H1 (cell line): Measurements from ENCODE around the gene ARHGAP22. TPM values are rescaled to one million over a fixed set of nuclear protein-coding genes. Genes with fewer than 3 reads are reported as not detected.

Experiments used
- RAD21 ChIP-seq, 2 experiments: IDR thresholded peaks in 1 of 2; conservative IDR thresholded peaks in 1 of 2; 2 replicates each; pipeline ENCODE4 v1.6.1; 2011; ENCODE audit warnings: low read depth in 2 of 2, low read length in 2 of 2, improper control_type of control experiment in 1 of 2, inconsistent platforms in 1 of 2, mild to moderate bottlenecking in 1 of 2, moderate library complexity in 1 of 2
- polyA plus RNA-seq, 7 experiments: library from polyadenylated mRNA; depleted of rRNA in 3 of 7; stranded (reverse) in 5 of 7; unstranded in 2 of 7; fragments of >200 nt in 5 of 7; fragments of 200-250 nt in 2 of 7; gene quantifications; 1 replicate in 5 of 7; 2 replicates in 1 of 7; 4 replicates in 1 of 7; pipeline versions ENCODE4 v1.2.1 to v1.2.3, GENCODE V29; 2011 to 2013; ENCODE audit warnings: missing spikeins in 2 of 7, mixed read lengths in 2 of 7
- total RNA-seq: library from RNA; stranded (reverse); fragmentation: NEBNext Ultra II Directional; extraction: Animal tissue kit (Norgen Biotek cat#: 25700); gene quantifications from 2 replicates; pipeline ENCODE4 v1.2.1, GENCODE V29; 2021
- TF ChIP-seq, protein P1 (sequence below): IDR thresholded peaks from 2 replicates; pipeline ENCODE4 v1.6.1; 2011; ENCODE audit warnings: low read depth, mild to moderate bottlenecking, low read length; ENCODE audit not compliant: insufficient read depth

ARHGAP22 gene
- total and polyA plus RNA-seq, 2 of the 8 experiments (the other 6 are each of a cell fraction or from before 2014, with no cell fraction given) = 3.6 to 11.2 TPM

DNA sequence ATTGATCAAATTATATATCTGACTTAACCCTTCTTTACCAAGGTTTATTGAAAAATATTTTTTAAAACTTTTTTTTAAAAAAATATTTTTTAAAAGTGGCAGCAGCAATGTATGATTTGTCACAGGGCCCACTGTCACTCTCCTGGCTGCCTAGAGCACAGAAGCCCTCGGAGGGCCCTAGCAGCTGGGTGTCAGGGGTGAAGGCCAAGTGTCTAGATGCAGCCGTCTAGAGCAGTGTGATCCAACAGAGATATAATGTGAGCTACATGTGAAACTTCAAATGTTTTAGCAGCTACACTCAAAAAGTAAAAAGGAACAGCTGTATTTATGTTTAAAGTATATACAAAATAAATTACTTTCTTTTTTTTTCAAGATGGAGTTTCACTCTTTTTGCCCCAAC is 112.7 kb downstream of the ARHGAP22 start (continued):
- TF ChIP-seq, protein P1, sequence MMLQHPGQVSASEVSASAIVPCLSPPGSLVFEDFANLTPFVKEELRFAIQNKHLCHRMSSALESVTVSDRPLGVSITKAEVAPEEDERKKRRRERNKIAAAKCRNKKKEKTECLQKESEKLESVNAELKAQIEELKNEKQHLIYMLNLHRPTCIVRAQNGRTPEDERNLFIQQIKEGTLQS = no peak
- TF ChIP-seq RAD21 (IDR thresholded peaks at IDR 0.05 in 1 of 2, conservative IDR thresholded peaks at IDR 0.05 in 1 of 2; ENCODE audit: low read depth in 2 of 2, low read length in 2 of 2) = no peak
- TF ChIP-seq, all 59 proteins: peak for 0
